Measurements from ENCODE around the gene NANOS3. TPM values are rescaled to one million over a fixed set of nuclear protein-coding genes. Genes with fewer than 3 reads are reported as not detected.

Gene NANOS3
- total and polyA plus RNA-seq, 2 of the 13 experiments (the other 11 are each of a cell fraction or from before 2014, with no cell fraction given): 0.21 TPM; not detected in 1

GRCh38 chr19:13880059-13881043 is 3.4 kb downstream of the NANOS3 start (continued):
- TF ChIP-seq THAP11 (CRISPR knock-in tag; IDR thresholded peaks at IDR 0.05) (peak; percentile 83), SNAPC2 (CRISPR knock-in tag; IDR thresholded peaks at IDR 0.05) (peak; percentile 77; the same call in 1 of the 2 replicates), JUND (CRISPR knock-in tag; IDR thresholded peaks at IDR 0.05) (peak; percentile 65; the same call in 1 of the 2 replicates), NR3C1 (CRISPR knock-in tag; IDR thresholded peaks at IDR 0.05) (no peak), NFE2L2 (IDR thresholded peaks at IDR 0.05; ENCODE audit: low read length) (peak; percentile 53; the same call in 1 of the 2 replicates), CSRNP2 (CRISPR knock-in tag; conservative IDR thresholded peaks at IDR 0.05; ENCODE audit: low read depth) (no peak), ZNF781 (CRISPR knock-in tag; IDR thresholded peaks at IDR 0.05; ENCODE audit: borderline replicate concordance, not compliant biosample characterization) (no peak), GPN1 (CRISPR knock-in tag; IDR thresholded peaks at IDR 0.05; ENCODE audit: borderline replicate concordance) (no peak), U2AF1 (optimal IDR thresholded peaks at IDR 0.05; ENCODE audit: low read depth, low read length) (no peak), RXRB (CRISPR knock-in tag; IDR thresholded peaks at IDR 0.05; ENCODE audit: borderline replicate concordance) (peak; percentile 53; the same call in 1 of the 2 replicates), ZNF143 (CRISPR knock-in tag; IDR thresholded peaks at IDR 0.05) (no peak; the same call in 1 of the 2 replicates), ZNF496 (CRISPR knock-in tag; IDR thresholded peaks at IDR 0.05; ENCODE audit: insufficient replicate concordance) (no peak), BCLAF1 (IDR thresholded peaks at IDR 0.05) (no peak), TIGD3 (CRISPR knock-in tag; IDR thresholded peaks at IDR 0.05; ENCODE audit: borderline replicate concordance) (no peak), ZNF773 (CRISPR knock-in tag; IDR thresholded peaks at IDR 0.05; ENCODE audit: borderline replicate concordance) (no peak), STAT6 (CRISPR knock-in tag; IDR thresholded peaks at IDR 0.05; ENCODE audit: borderline replicate concordance) (no peak), TBL1XR1 (IDR thresholded peaks at IDR 0.05; ENCODE audit: borderline replicate concordance, low read length, partially characterized antibody) (no peak), MZF1 (CRISPR knock-in tag; IDR thresholded peaks at IDR 0.05; ENCODE audit: borderline replicate concordance) (no peak), ZIK1 (CRISPR knock-in tag; IDR thresholded peaks at IDR 0.05; ENCODE audit: borderline replicate concordance, low read depth) (0 out of 2 replicates have a peak, but pooled peaks have one; percentile 29)

Measured in HepG2 (cell line).